ENCODE results near the gene ARID4B.
"Not testable (repeated sequence)": the region's sequence is repeated elsewhere in the genome, so short reads cannot be mapped to it uniquely, and the experiment has no call there.

ARID4B gene

DNA sequence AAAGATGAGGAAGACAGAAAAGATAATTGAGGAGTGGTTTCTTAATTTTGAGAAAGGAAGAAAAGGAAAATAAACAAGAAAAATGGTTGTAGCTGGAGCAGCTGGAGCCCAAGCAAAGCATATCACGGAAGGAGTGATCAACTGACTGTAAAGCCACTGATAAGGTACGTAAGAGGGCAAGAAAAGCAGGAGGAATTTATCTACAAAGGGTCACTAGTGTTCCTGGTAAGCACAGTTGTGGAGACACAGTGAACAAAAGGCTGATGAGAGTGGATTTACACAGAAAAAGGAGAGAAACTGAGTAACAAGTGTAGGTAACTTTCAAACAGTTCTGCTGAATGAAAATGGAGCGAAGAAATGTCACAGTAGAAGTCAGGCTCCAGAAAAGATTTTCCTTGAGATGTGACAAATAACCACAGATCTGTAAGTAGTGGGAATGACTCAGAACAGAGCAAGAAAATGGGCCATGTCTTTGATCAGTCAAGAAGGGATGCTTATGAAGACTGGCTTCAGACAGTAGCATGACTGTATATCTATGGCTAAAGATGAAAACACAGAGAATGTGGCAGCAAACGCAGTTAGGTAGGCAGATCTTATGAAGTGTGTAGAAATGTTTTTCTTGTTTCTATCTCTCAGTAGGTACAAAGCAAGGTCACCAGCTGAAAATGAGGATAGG is 121.3 kb downstream of the ARID4B start:
- TF ChIP-seq, protein P1, sequence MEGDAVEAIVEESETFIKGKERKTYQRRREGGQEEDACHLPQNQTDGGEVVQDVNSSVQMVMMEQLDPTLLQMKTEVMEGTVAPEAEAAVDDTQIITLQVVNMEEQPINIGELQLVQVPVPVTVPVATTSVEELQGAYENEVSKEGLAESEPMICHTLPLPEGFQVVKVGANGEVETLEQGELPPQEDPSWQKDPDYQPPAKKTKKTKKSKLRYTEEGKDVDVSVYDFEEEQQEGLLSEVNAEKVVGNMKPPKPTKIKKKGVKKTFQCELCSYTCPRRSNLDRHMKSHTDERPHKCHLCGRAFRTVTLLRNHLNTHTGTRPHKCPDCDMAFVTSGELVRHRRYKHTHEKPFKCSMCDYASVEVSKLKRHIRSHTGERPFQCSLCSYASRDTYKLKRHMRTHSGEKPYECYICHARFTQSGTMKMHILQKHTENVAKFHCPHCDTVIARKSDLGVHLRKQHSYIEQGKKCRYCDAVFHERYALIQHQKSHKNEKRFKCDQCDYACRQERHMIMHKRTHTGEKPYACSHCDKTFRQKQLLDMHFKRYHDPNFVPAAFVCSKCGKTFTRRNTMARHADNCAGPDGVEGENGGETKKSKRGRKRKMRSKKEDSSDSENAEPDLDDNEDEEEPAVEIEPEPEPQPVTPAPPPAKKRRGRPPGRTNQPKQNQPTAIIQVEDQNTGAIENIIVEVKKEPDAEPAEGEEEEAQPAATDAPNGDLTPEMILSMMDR (IDR thresholded peaks at IDR 0.05; ENCODE audit: control extremely low read depth, extremely low read depth, low read depth, missing control alignments), result no peak
- no peak for DNase-seq (ENCODE audit: extremely low spot score)
- CTCF ChIA-PET, result interaction anchor here (1.7 kb wide), 1 partner anchor 19 kb away, joined by 5 read pairs; no protein-coding TSS in a partner anchor
- POLR2A ChIA-PET, result no interaction called here

DNA sequence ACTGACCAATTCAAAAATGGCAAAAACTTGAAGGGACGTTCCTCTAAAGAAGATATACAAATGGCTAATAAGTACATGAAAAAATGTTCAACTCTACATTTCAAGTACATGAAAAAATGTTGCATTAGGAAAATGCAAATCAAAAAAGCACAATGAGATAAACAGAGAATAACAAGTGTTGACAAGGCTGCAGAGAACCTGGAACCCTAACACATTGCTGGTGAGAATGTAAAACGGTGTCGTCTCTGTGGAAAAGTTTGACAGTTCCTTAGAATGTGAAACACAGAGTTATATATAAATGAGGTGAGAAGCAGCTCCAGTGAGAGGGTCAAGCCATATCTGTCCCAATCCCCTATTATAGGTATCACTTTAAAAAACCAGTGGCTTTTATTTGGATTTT is 122.3 kb downstream of the ARID4B start:
- ChIA-PET CTCF (interaction anchor here (1.0 to 1.7 kb wide), 2 partner anchors 20 kb away, joined by 4 to 5 read pairs; no protein-coding TSS in a partner anchor), POLR2A (no interaction called here)
- DNase-seq (ENCODE audit: extremely low spot score), result no peak
- TF ChIP-seq, protein P1 (IDR thresholded peaks at IDR 0.05; ENCODE audit: control extremely low read depth, extremely low read depth, low read depth, missing control alignments), result no peak

DNA sequence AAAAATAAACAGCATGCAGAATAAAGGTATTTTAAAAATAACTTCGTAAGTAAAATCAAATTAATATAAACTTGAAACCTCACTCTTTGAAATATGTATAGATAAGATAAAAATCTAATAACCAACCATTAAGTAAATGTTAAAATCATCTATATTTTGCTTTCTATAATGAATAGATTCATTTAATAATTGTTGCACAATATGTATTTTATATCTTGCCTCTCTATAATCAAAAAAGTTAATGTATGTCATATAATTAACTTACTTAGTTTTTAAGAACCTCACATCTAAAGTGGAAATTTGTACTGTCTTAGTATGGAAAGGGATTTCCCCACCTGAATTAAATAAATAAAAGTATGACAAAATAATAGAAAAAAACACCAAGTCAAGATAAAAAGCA is 124.6 kb downstream of the ARID4B start:
- TF ChIP-seq, protein P1 (IDR thresholded peaks at IDR 0.05; ENCODE audit: control extremely low read depth, extremely low read depth, low read depth, missing control alignments), result no peak
- POLR2A ChIA-PET, result no interaction called here
- CTCF ChIA-PET, result interaction anchor here (1.1 kb wide), 1 partner anchor 8 kb away, joined by 3 read pairs; no protein-coding TSS in a partner anchor
- no peak for DNase-seq (ENCODE audit: extremely low spot score)

DNA sequence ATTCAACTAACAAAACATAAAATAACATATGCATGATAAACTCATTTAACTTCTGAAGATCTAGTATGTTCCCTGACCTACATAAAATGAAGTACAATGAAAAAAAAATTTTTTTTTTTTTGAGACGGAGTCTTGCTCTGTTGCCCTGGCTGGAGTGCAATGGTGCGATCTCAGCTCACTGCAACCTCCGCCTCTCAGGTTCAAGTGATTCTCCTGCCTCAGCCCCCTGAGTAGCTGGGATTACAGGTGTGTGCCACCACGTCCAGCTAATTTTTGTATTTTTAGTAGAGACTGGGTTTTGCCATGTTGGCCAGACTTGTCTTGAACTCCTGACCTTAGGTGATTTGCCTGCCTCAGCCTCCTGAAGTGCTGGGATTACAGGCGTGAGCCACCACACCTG is 125.5 kb downstream of the ARID4B start:
- DNase-seq (ENCODE audit: extremely low spot score); POLR2A ChIA-PET: not testable (repeated sequence)
- CTCF ChIA-PET, result interaction anchor here (1.1 kb wide), 1 partner anchor 9 kb away, joined by 3 read pairs; no protein-coding TSS in a partner anchor

DNA sequence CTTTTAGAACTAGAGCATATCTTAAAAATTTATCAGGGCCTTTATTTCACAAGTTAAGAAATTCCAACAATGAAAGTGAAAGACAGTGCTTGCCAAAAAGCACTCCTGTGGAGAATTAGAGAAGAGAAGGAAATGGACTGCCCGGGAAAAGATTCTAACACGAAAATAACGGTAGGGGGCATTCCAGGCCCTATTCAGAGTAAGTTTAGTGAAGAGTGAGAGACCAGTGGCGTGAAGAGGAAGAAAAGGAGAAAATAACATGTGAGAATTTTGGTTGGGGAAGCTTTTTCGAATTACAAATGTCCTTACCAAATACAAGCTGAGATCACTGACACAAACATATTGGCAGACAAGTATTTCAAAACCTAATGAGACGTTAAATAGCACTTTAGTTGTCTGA is 128.5 kb downstream of the ARID4B start:
- TF ChIP-seq, protein P1 (IDR thresholded peaks at IDR 0.05; ENCODE audit: control extremely low read depth, extremely low read depth, low read depth, missing control alignments), result peak; percentile 16
- ChIA-PET CTCF (no interaction called here), POLR2A (no interaction called here)
- no peak for DNase-seq (ENCODE audit: extremely low spot score)

DNA sequence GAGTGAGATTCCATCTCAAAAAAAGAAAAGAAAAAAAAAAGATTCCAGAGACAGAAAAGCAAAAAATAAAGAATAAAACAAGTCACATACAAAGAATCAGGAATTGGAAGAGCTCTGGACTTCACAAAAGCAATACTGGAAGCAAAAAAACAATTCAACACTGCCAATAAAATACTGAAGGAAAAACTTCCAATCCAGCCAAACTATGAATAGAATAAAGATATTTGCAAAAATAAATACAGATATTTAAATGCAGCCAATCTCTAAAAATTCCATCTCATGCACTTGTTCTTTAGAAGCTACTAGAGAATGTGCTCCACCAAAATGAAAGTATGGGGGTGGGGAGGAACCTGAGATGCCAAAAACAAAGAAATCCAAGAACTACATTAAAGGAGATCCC is 137.5 kb downstream of the ARID4B start:
- POLR2A ChIA-PET, result interaction anchor here (0.6 kb wide), 1 partner anchor 85 kb away, joined by 5 read pairs; no protein-coding TSS in a partner anchor
- no peak for DNase-seq (ENCODE audit: extremely low spot score)
- CTCF ChIA-PET, result interaction anchor here (0.9 to 1.5 kb wide), 4 partner anchors 23 to 225 kb away, joined by 3 to 5 read pairs (median 4); no protein-coding TSS in a partner anchor
- TF ChIP-seq, protein P1 (IDR thresholded peaks at IDR 0.05; ENCODE audit: control extremely low read depth, extremely low read depth, low read depth, missing control alignments), result no peak

DNA sequence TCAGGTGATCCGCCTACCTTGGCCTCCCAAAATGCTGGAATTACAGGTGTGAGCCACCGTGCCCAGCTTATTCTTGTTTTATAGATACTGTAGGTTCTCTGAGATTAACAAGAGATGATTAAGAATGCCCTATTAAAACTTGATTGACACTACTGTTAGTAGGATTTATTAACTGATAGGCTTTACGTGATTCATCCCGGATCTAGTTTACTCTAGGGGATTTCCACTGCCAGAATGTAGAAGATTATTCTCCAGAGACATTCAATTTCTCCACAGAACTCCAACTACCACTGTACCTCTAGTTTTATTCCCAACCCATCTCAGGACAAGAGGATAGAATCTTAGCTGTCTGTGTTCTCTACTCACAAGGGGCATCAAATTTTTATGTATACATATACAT is 140.7 kb downstream of the ARID4B start:
- no peak for DNase-seq (ENCODE audit: extremely low spot score)
- POLR2A ChIA-PET, result no interaction called here
- TF ChIP-seq, protein P1 (IDR thresholded peaks at IDR 0.05; ENCODE audit: control extremely low read depth, extremely low read depth, low read depth, missing control alignments), result no peak
- CTCF ChIA-PET, result no interaction called here

All from GM10248 (cell line).